DOHH2 (cell line): ENCODE measurements around the gene GALNT9.

Experiments
- H3F3A ChIP-seq: fragments of 200-600 bp; sonication (generic), shearing (Covaris generic); 2 replicates; pipeline ENCODE4 v1.6.0; 2016; ENCODE audit warnings: antibody characterized with exemption, mild to moderate bottlenecking; ENCODE audit not compliant: control insufficient read depth, insufficient read depth
- H3K27ac ChIP-seq: fragments of 200-600 bp; sonication (generic); 2 replicates; pipeline ENCODE4 v1.5.1; 2014; ENCODE audit warnings: low read depth, mild to moderate bottlenecking, low read length, moderate library complexity
- H3K27me3 ChIP-seq: fragments of 200-600 bp; sonication (generic); 2 replicates; pipeline ENCODE4 v1.6.1; 2014; ENCODE audit warnings: mild to moderate bottlenecking, low read length, mixed read lengths; ENCODE audit not compliant: control insufficient read depth
- H3K36me3 ChIP-seq: fragments of 200-600 bp; sonication (generic); 2 replicates; pipeline ENCODE4 v1.6.1; 2014; ENCODE audit warnings: mild to moderate bottlenecking, low read length, moderate library complexity, mixed read lengths; ENCODE audit not compliant: control insufficient read depth
- H3K4me1 ChIP-seq: fragments of 200-600 bp; sonication (generic); 2 replicates; pipeline ENCODE4 v1.6.1; 2014; ENCODE audit warnings: mild to moderate bottlenecking, low read length, mixed read lengths; ENCODE audit not compliant: control insufficient read depth
- H3K4me2 ChIP-seq: fragments of 200-600 bp; sonication (generic); 2 replicates; pipeline ENCODE4 v1.6.0; 2014; ENCODE audit warnings: mild to moderate bottlenecking, low read length, moderate library complexity
- H3K4me3 ChIP-seq: fragments of 200-600 bp; sonication (generic); 2 replicates; pipeline ENCODE4 v1.5.1; 2014; ENCODE audit warnings: mild to moderate bottlenecking, low read length, mixed read lengths
- H3K79me2 ChIP-seq: fragments of 200-600 bp; sonication (generic); 2 replicates; pipeline ENCODE4 v1.6.1; 2014; ENCODE audit warnings: mild to moderate bottlenecking, low read length, mixed read lengths; ENCODE audit not compliant: control insufficient read depth
- H3K9me2 ChIP-seq: fragments of 200-600 bp; sonication (generic); replicated peaks from 2 replicates; pipeline ENCODE4 v1.6.1; 2014; ENCODE audit warnings: mild to moderate bottlenecking, low read length, mixed read lengths; ENCODE audit not compliant: control insufficient read depth
- H3K9me3 ChIP-seq: fragments of 200-600 bp; sonication (generic); 2 replicates; pipeline ENCODE4 v1.6.1; 2014; ENCODE audit warnings: antibody characterized with exemption, low read length, mixed read lengths; ENCODE audit not compliant: control insufficient read depth, insufficient read depth
- H4K20me1 ChIP-seq: fragments of 200-600 bp; sonication (generic); 2 replicates; pipeline ENCODE4 v1.6.0; 2014; ENCODE audit warnings: low read depth, mild to moderate bottlenecking, antibody characterized with exemption, low read length, moderate library complexity; ENCODE audit not compliant: control insufficient read depth, insufficient read depth
- CTCF ChIP-seq: fragments of 200-600 bp; sonication (generic); IDR thresholded peaks from one replicate; pipeline ENCODE4 v1.5.1; 2014; ENCODE audit warnings: antibody characterized with exemption, mild to moderate bottlenecking, low read depth, low read length; ENCODE audit not compliant: poor library complexity, severe bottlenecking
- EZH2phosphoT487 ChIP-seq: fragments of 200-600 bp; sonication (generic); IDR thresholded peaks from 2 replicates; pipeline ENCODE4 v1.6.1; 2017; ENCODE audit warnings: borderline replicate concordance, mild to moderate bottlenecking, antibody characterized with exemption, low read length, moderate library complexity, mixed read lengths

Gene GALNT9

GRCh38 chr12:132280406-132280805 is 49.0 kb downstream of the GALNT9 start:
- Histone ChIP-seq H3K79me2 (no peaks in the 10 kb centered on the region), H3K9me3 (no peaks in the 10 kb centered on the region)
- TF ChIP-seq EZH2phosphoT487 (no peak), CTCF (no peak)

GRCh38 chr12:132279930-132280329 is 49.5 kb downstream of the GALNT9 start:
- Histone ChIP-seq H3K4me1 (no peaks in the 10 kb centered on the region), H3K36me3 (no peaks in the 10 kb centered on the region), H3K79me2 (no peaks in the 10 kb centered on the region), H4K20me1 (no peaks in the 10 kb centered on the region), H3K9me3 (no peaks in the 10 kb centered on the region), H3K27ac (no peak overlapping the region), H3K27me3 (no peaks in the 10 kb centered on the region), H3K9me2 (no peaks in the 10 kb centered on the region), H3K4me3 (no peak overlapping the region), H3K4me2 (no peak overlapping the region), H3F3A (no peaks in the 10 kb centered on the region)
- TF ChIP-seq EZH2phosphoT487 (no peak), CTCF (no peak)

More at GRCh38 chr12:132280406-132280805, 49.0 kb downstream of the GALNT9 start:
- no peaks in the 10 kb centered on the region for H3K36me3 ChIP-seq
- H4K20me1 ChIP-seq: no peaks in the 10 kb centered on the region
- no peaks in the 10 kb centered on the region for H3F3A ChIP-seq
- no peaks in the 10 kb centered on the region for H3K27me3 ChIP-seq
- no peak overlapping the region for H3K4me3 ChIP-seq
- no peaks in the 10 kb centered on the region for H3K9me2 ChIP-seq
- H3K27ac ChIP-seq: no peak overlapping the region
- H3K4me1 ChIP-seq: no peaks in the 10 kb centered on the region
- H3K4me2 ChIP-seq: no peak overlapping the region

- Histone ChIP-seq H3K9me2 (no peaks in the 10 kb centered on the region), H3K4me1 (no peaks in the 10 kb centered on the region), H3K9me3 (no peaks in the 10 kb centered on the region), H3K27me3 (no peaks in the 10 kb centered on the region), H3F3A (no peaks in the 10 kb centered on the region), H3K4me2 (no peak overlapping the region), H3K36me3 (no peaks in the 10 kb centered on the region), H3K27ac (no peak overlapping the region), H4K20me1 (no peaks in the 10 kb centered on the region), H3K4me3 (no peak overlapping the region), H3K79me2 (no peaks in the 10 kb centered on the region)
- TF ChIP-seq EZH2phosphoT487 (no peak), CTCF (no peak)
Observed at GRCh38 chr12:132279184-132279889, 50.1 kb downstream of the GALNT9 start.
